ENCODE results near the gene TBL1X.

DNA sequence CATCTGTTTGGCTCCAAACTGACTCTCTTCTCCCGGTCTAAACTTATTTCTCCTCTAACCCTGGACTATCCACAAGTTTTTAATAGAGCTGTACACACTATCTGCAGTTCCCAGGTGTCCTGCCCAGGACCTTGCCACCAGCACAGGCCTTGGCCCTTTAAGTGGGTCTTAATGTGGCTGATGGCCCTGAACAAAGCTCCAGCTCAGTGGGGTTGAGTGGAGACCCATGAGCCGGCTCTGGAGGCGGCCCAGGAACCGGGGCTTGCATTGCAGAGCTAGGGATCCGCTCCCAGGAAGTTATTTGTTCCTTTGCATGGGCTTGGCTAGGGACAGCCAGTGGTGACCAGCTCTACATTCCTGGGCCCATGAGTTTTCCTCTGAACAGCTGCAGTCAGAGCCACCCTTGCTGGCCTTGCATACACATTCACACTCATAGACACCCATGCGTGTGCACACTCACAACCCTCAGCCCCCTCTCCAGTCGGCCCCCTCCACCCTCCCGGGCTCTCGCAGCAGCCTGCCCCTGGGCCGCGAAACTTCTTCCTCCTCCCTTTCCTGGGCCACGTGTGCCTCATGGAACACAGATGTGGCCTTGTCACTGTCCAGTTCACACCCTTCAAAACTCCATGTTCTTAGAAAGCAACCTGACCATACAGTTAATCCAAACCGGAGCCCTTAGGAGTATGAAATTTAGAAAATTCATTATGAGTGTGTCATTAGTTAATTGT, 242.6 kb downstream of the TBL1X start:
- TF ChIP-seq CTCF (conservative IDR thresholded peaks at IDR 0.05; ENCODE audit: low read depth in 2 of 2) = no peak
- no peak for TF ChIP-seq POLR2AphosphoS5 (IDR thresholded peaks at IDR 0.05; ENCODE audit: low read depth)
- no peak for TF ChIP-seq CREB1 (CRISPR knock-in tag; IDR thresholded peaks at IDR 0.05; ENCODE audit: low read depth)
- TF ChIP-seq, protein P1, sequence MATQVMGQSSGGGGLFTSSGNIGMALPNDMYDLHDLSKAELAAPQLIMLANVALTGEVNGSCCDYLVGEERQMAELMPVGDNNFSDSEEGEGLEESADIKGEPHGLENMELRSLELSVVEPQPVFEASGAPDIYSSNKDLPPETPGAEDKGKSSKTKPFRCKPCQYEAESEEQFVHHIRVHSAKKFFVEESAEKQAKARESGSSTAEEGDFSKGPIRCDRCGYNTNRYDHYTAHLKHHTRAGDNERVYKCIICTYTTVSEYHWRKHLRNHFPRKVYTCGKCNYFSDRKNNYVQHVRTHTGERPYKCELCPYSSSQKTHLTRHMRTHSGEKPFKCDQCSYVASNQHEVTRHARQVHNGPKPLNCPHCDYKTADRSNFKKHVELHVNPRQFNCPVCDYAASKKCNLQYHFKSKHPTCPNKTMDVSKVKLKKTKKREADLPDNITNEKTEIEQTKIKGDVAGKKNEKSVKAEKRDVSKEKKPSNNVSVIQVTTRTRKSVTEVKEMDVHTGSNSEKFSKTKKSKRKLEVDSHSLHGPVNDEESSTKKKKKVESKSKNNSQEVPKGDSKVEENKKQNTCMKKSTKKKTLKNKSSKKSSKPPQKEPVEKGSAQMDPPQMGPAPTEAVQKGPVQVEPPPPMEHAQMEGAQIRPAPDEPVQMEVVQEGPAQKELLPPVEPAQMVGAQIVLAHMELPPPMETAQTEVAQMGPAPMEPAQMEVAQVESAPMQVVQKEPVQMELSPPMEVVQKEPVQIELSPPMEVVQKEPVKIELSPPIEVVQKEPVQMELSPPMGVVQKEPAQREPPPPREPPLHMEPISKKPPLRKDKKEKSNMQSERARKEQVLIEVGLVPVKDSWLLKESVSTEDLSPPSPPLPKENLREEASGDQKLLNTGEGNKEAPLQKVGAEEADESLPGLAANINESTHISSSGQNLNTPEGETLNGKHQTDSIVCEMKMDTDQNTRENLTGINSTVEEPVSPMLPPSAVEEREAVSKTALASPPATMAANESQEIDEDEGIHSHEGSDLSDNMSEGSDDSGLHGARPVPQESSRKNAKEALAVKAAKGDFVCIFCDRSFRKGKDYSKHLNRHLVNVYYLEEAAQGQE (IDR thresholded peaks at IDR 0.05; ENCODE audit: unreplicated experiment) = no peak
- TF ChIP-seq NANOG (IDR thresholded peaks at IDR 0.05; ENCODE audit: borderline replicate concordance) = no peak
- no peak for TF ChIP-seq ETS1 (IDR thresholded peaks at IDR 0.05)
- no peak for TF ChIP-seq EZH2phosphoT487 (IDR thresholded peaks at IDR 0.05; ENCODE audit: unreplicated experiment)
- TF ChIP-seq JUNB (IDR thresholded peaks at IDR 0.05; ENCODE audit: unreplicated experiment) = no peak
- TF ChIP-seq ZNF331 (CRISPR knock-in tag; IDR thresholded peaks at IDR 0.05; ENCODE audit: low read depth) = no peak

Data from GM23338 (cell line).